DLD1 (cell line): ENCODE measurements around the gene F7.
"Not testable (repeated sequence)": the region's sequence is repeated elsewhere in the genome, so short reads cannot be mapped to it uniquely, and the experiment has no call there.

Source experiments
- in situ Hi-C: cut with HindIII; loops from 2 replicates; pipeline ENCODE4 v1.10.0; 2017; ENCODE audit warnings: low sequenced_read_pairs

Gene F7

GRCh38 chr13:113105032-113105920 is at the start of gene F7:
Gene F7 (plus strand): TSS chr13:113105791. CDS start chr13:113105842, 51 bp downstream.
- in situ Hi-C loops: no loop called here

- in situ Hi-C loops: no loop called here
Measured at GRCh38 chr13:113057084-113057483, 48.5 kb upstream of the F7 start.

- in situ Hi-C loops: not testable (repeated sequence)
Measured at GRCh38 chr13:113057559-113057958, 48.0 kb upstream of the F7 start.

- in situ Hi-C loops: no loop called here
Measured at GRCh38 chr13:113058129-113058987, 47.2 kb upstream of the F7 start.

- in situ Hi-C loops: no loop called here
Measured at GRCh38 chr13:113058988-113059850, 46.4 kb upstream of the F7 start.

GRCh38 chr13:113059891-113060290 is 45.7 kb upstream of the F7 start:
- in situ Hi-C loops: no loop called here

- in situ Hi-C loops: no loop called here
Measured at GRCh38 chr13:113060557-113061270, 44.9 kb upstream of the F7 start.

- in situ Hi-C loops: no loop called here
Measured at GRCh38 chr13:113061271-113061625, 44.3 kb upstream of the F7 start.

- in situ Hi-C loops: no loop called here
Measured at GRCh38 chr13:113061796-113062425, 43.7 kb upstream of the F7 start.

- in situ Hi-C loops: no loop called here
Measured at GRCh38 chr13:113062691-113063090, 42.9 kb upstream of the F7 start.

GRCh38 chr13:113063091-113063491 is 42.5 kb upstream of the F7 start:
- in situ Hi-C loops: no loop called here

GRCh38 chr13:113064000-113064533 is 41.5 kb upstream of the F7 start:
- in situ Hi-C loops: no loop called here

GRCh38 chr13:113064534-113065405 is 40.8 kb upstream of the F7 start:
- in situ Hi-C loops: no loop called here

- in situ Hi-C loops: no loop called here
Measured at GRCh38 chr13:113065406-113066141, 40.0 kb upstream of the F7 start.

GRCh38 chr13:113066142-113066455 is 39.5 kb upstream of the F7 start:
- in situ Hi-C loops: no loop called here

- in situ Hi-C loops: no loop called here
Measured at GRCh38 chr13:113066746-113067145, 38.8 kb upstream of the F7 start.

- in situ Hi-C loops: no loop called here
Measured at GRCh38 chr13:113069861-113070805, 35.5 kb upstream of the F7 start.
